ENCODE results near the gene UBE2J1. TPM values are rescaled to one million over a fixed set of nuclear protein-coding genes. Genes with fewer than 3 reads are reported as not detected.

Gene UBE2J1
- polyA plus RNA-seq, 2 of the 4 experiments (the other 2 are of a cell fraction) = 12.6 to 32.7 TPM

DNA sequence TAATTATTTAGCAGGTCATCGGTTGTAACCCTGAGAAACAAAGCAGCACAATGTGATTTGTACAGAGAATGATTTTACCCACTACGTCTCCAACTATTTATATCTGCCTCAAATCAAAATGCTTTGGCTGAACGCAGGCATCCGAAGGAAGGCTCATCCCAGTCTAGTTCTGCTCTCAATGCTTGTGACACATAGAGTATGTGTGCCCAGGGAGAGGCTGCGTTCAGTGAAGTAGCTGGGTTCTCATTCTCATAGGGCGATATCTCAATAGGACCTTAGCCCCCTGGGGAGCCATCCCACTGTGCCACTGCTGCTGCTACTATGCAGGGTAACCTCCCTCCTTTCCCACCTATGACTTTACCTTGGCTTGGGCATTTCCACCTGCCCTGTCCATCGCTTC is 37.8 kb downstream of the UBE2J1 start (continued):
- TF ChIP-seq, protein P1, sequence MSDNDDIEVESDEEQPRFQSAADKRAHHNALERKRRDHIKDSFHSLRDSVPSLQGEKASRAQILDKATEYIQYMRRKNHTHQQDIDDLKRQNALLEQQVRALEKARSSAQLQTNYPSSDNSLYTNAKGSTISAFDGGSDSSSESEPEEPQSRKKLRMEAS (IDR thresholded peaks at IDR 0.05) = no peak
- TF ChIP-seq, protein P2, sequence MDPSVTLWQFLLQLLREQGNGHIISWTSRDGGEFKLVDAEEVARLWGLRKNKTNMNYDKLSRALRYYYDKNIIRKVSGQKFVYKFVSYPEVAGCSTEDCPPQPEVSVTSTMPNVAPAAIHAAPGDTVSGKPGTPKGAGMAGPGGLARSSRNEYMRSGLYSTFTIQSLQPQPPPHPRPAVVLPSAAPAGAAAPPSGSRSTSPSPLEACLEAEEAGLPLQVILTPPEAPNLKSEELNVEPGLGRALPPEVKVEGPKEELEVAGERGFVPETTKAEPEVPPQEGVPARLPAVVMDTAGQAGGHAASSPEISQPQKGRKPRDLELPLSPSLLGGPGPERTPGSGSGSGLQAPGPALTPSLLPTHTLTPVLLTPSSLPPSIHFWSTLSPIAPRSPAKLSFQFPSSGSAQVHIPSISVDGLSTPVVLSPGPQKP (IDR thresholded peaks at IDR 0.05; ENCODE audit: low read depth, low read length) = no peak
- TF ChIP-seq HOXB13 (CRISPR knock-in tag; IDR thresholded peaks at IDR 0.05; ENCODE audit: low read depth) (no peak), NFE2L2 (conservative IDR thresholded peaks at IDR 0.05; ENCODE audit: low read length) (no peak), RARB (CRISPR knock-in tag; IDR thresholded peaks at IDR 0.05) (no peak)

DNA sequence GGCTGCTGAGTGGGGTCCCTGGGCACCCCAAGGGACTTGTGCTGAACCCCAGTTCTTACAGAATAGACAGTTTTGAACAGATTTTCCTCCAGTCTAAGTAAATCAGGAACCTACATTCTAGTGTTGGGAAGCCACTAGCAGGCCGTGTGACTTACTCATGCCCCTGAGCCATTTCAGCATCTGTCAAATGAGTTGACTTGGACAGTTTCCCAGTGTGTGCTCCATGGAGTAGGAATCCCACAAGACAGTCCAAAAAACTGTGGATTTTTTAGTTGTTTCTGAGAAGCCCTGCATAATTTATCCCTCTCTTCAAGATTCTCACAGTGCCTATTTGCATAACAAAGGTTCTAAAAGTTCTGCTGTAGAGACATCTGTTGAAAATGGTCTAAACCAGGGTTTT is 39.5 kb downstream of the UBE2J1 start:
- Histone ChIP-seq H3K4me3 (no peak overlapping the region), H3K4me2 (no peak overlapping the region), H3K9me3 (no peaks in the 10 kb centered on the region), H3K27ac (no peak overlapping the region), H3K4me1 (no peaks in the 10 kb centered on the region)
- WGBS (ENCODE audit: missing lambda C conversion rate) = 75% methylated on average over 1 of the region's 1 CpG
- DNase-seq (ENCODE audit: low read depth in 1 of 2, low spot score in 1 of 2) (no peak), ATAC-seq (no peak), FAIRE-seq (no peak)
- ChIA-PET POLR2A (no interaction called here), CTCF (interaction anchor here (1.2 to 3.4 kb wide), 6 partner anchors 11 to 59 kb away, joined by 3 to 18 read pairs (median 12); no protein-coding TSS in a partner anchor)
- TF ChIP-seq HDAC2 (IDR thresholded peaks at IDR 0.05) (no peak), NR3C1 (IDR thresholded peaks at IDR 0.05) (no peak), SMC3 (IDR thresholded peaks at IDR 0.05) (no peak), SREBF2 (IDR thresholded peaks at IDR 0.05) (no peak), JUN (IDR thresholded peaks at IDR 0.05) (no peak), ATOH8 (CRISPR knock-in tag; IDR thresholded peaks at IDR 0.05; ENCODE audit: low read depth) (no peak), NPAS2 (CRISPR knock-in tag; IDR thresholded peaks at IDR 0.05; ENCODE audit: borderline replicate concordance) (no peak), ZSCAN20 (CRISPR knock-in tag; IDR thresholded peaks at IDR 0.05) (no peak), MAFK (IDR thresholded peaks at IDR 0.05; ENCODE audit: partially characterized antibody) (no peak), RARB (CRISPR knock-in tag; IDR thresholded peaks at IDR 0.05) (no peak), EP300 (IDR thresholded peaks at IDR 0.05) (no peak), RAD21 (conservative IDR thresholded peaks at IDR 0.05 in 1 of 2, IDR thresholded peaks at IDR 0.05 in 1 of 2) (no peak), CHD2 (IDR thresholded peaks at IDR 0.05; ENCODE audit: low read length, partially characterized antibody) (no peak), MAZ (IDR thresholded peaks at IDR 0.05; ENCODE audit: borderline replicate concordance, low read depth, low read length) (no peak)
- TF ChIP-seq, protein P3, sequence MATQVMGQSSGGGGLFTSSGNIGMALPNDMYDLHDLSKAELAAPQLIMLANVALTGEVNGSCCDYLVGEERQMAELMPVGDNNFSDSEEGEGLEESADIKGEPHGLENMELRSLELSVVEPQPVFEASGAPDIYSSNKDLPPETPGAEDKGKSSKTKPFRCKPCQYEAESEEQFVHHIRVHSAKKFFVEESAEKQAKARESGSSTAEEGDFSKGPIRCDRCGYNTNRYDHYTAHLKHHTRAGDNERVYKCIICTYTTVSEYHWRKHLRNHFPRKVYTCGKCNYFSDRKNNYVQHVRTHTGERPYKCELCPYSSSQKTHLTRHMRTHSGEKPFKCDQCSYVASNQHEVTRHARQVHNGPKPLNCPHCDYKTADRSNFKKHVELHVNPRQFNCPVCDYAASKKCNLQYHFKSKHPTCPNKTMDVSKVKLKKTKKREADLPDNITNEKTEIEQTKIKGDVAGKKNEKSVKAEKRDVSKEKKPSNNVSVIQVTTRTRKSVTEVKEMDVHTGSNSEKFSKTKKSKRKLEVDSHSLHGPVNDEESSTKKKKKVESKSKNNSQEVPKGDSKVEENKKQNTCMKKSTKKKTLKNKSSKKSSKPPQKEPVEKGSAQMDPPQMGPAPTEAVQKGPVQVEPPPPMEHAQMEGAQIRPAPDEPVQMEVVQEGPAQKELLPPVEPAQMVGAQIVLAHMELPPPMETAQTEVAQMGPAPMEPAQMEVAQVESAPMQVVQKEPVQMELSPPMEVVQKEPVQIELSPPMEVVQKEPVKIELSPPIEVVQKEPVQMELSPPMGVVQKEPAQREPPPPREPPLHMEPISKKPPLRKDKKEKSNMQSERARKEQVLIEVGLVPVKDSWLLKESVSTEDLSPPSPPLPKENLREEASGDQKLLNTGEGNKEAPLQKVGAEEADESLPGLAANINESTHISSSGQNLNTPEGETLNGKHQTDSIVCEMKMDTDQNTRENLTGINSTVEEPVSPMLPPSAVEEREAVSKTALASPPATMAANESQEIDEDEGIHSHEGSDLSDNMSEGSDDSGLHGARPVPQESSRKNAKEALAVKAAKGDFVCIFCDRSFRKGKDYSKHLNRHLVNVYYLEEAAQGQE (IDR thresholded peaks at IDR 0.05) = no peak
- TF ChIP-seq, protein P4, sequence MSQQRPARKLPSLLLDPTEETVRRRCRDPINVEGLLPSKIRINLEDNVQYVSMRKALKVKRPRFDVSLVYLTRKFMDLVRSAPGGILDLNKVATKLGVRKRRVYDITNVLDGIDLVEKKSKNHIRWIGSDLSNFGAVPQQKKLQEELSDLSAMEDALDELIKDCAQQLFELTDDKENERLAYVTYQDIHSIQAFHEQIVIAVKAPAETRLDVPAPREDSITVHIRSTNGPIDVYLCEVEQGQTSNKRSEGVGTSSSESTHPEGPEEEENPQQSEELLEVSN (IDR thresholded peaks at IDR 0.05; ENCODE audit: borderline replicate concordance, low read depth) = no peak
- TF ChIP-seq, protein P5, sequence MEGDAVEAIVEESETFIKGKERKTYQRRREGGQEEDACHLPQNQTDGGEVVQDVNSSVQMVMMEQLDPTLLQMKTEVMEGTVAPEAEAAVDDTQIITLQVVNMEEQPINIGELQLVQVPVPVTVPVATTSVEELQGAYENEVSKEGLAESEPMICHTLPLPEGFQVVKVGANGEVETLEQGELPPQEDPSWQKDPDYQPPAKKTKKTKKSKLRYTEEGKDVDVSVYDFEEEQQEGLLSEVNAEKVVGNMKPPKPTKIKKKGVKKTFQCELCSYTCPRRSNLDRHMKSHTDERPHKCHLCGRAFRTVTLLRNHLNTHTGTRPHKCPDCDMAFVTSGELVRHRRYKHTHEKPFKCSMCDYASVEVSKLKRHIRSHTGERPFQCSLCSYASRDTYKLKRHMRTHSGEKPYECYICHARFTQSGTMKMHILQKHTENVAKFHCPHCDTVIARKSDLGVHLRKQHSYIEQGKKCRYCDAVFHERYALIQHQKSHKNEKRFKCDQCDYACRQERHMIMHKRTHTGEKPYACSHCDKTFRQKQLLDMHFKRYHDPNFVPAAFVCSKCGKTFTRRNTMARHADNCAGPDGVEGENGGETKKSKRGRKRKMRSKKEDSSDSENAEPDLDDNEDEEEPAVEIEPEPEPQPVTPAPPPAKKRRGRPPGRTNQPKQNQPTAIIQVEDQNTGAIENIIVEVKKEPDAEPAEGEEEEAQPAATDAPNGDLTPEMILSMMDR (IDR thresholded peaks at IDR 0.05) = no peak
